Measurements from ENCODE around the gene BZW1.

DNA sequence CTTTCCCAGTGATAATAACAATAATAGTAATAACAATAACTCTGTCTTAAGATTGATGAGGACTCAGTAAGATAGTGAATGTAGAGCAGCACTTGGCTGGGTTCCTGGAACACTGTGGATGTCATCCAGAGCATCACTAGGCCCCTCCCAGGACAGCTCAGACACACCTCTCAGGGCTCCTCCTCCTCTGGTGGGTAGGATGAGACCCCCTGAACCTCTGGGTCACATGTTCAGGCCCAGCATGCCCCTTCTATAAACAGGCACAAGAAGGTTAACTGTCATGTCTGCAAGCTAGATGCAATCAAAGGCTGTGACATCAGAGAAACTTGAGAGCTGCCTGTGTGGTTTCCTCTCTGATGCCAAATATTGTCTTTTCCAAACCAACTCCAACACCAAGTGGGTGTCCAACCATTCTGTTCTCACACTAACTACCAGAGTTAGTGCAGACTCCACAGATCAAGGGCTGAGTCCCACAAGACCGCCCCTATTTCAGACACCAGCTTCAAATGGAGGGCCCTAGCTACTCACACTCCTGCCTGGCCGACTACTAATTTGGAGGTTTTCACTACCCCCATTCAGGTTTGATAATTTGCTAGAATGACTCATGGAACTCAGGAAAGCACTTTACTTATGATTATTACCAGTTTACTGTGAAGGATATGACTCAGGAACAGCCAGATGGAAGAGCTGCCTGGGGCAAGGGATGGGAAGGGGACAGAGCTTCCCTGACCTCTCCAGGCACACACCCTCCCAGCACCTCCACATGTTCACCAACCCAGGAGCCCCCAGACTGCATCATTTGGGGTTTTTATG is 46.4 kb upstream of the BZW1 start:
- TF ChIP-seq, protein P1, sequence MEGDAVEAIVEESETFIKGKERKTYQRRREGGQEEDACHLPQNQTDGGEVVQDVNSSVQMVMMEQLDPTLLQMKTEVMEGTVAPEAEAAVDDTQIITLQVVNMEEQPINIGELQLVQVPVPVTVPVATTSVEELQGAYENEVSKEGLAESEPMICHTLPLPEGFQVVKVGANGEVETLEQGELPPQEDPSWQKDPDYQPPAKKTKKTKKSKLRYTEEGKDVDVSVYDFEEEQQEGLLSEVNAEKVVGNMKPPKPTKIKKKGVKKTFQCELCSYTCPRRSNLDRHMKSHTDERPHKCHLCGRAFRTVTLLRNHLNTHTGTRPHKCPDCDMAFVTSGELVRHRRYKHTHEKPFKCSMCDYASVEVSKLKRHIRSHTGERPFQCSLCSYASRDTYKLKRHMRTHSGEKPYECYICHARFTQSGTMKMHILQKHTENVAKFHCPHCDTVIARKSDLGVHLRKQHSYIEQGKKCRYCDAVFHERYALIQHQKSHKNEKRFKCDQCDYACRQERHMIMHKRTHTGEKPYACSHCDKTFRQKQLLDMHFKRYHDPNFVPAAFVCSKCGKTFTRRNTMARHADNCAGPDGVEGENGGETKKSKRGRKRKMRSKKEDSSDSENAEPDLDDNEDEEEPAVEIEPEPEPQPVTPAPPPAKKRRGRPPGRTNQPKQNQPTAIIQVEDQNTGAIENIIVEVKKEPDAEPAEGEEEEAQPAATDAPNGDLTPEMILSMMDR (IDR thresholded peaks at IDR 0.05), result no peak
- TF ChIP-seq POLR2A (IDR thresholded peaks at IDR 0.05), result no peak
